Measurements from ENCODE around the gene PCDH18. TPM values are rescaled to one million over a fixed set of nuclear protein-coding genes. Genes with fewer than 3 reads are reported as not detected.

Gene PCDH18
- total and polyA plus RNA-seq, 2 donors from 2014 or later: 2.2 to 10.1 TPM

- intact Hi-C loops (cut with DNase I): no loop called here
- Histone ChIP-seq H3K36me3 (ENCODE audit: control insufficient read depth in 2 of 3, insufficient read depth in 3 of 3, low read length in 3 of 3) (no peaks in the 10 kb centered on the region), H3K9me3 (ENCODE audit: control insufficient read depth in 2 of 3, insufficient read depth in 1 of 3, low read length in 3 of 3) (no peaks in the 10 kb centered on the region), H3K27ac (ENCODE audit: low read depth in 2 of 2, low read length in 2 of 2) (no peak overlapping the region), H3K4me1 (ENCODE audit: control insufficient read depth in 2 of 3, insufficient read depth in 2 of 3, low read depth in 1 of 3, low read length in 3 of 3) (no peaks in the 10 kb centered on the region), H3K27me3 (ENCODE audit: control insufficient read depth, insufficient read depth, low read length) (no peaks in the 10 kb centered on the region), H3K9ac (ENCODE audit: low read length in 3 of 3) (no peak overlapping the region), H3K4me3 (ENCODE audit: low read length in 3 of 3) (no peak overlapping the region)
- DNase-seq (no peak), FAIRE-seq (no peak)
- no peak for TF ChIP-seq CTCF (IDR thresholded peaks at IDR 0.05; ENCODE audit: borderline replicate concordance, extremely low read depth, insufficient read depth)
These were observed 11.4 kb upstream of the PCDH18 start for GRCh38 chr4:137543648-137544047.

- Histone ChIP-seq H3K36me3 (ENCODE audit: control insufficient read depth in 2 of 3, insufficient read depth in 3 of 3, low read length in 3 of 3) (no peaks in the 10 kb centered on the region), H3K9me3 (ENCODE audit: control insufficient read depth in 2 of 3, insufficient read depth in 1 of 3, low read length in 3 of 3) (no peaks in the 10 kb centered on the region), H3K4me1 (ENCODE audit: control insufficient read depth in 2 of 3, insufficient read depth in 2 of 3, low read depth in 1 of 3, low read length in 3 of 3) (no peaks in the 10 kb centered on the region), H3K27me3 (ENCODE audit: control insufficient read depth, insufficient read depth, low read length) (no peaks in the 10 kb centered on the region), H3K4me3 (ENCODE audit: low read length in 3 of 3) (no peak overlapping the region), H3K27ac (ENCODE audit: low read depth in 2 of 2, low read length in 2 of 2) (no peak overlapping the region), H3K9ac (ENCODE audit: low read length in 3 of 3) (no peak overlapping the region)
- intact Hi-C loops (cut with DNase I): no loop called here
- DNase-seq (peak in 1 of 5 donors; percentile 61), FAIRE-seq (no peak)
- TF ChIP-seq CTCF (IDR thresholded peaks at IDR 0.05; ENCODE audit: borderline replicate concordance, extremely low read depth, insufficient read depth): no peak
These were observed 10.9 kb upstream of the PCDH18 start for GRCh38 chr4:137543198-137543597.

GRCh38 chr4:137541876-137542646 lies 9.8 kb upstream of the PCDH18 start:
- H3K9me3 ChIP-seq (ENCODE audit: control insufficient read depth in 2 of 3, insufficient read depth in 1 of 3, low read length in 3 of 3): no peaks in the 10 kb centered on the region
- DNase-seq: peak in 1 of 5 donors; percentile 20
- no peaks in the 10 kb centered on the region for H3K4me1 ChIP-seq (ENCODE audit: control insufficient read depth in 2 of 3, insufficient read depth in 2 of 3, low read depth in 1 of 3, low read length in 3 of 3)
- H3K9ac ChIP-seq (ENCODE audit: low read length in 3 of 3): no peak overlapping the region
- no peak for TF ChIP-seq CTCF (IDR thresholded peaks at IDR 0.05; ENCODE audit: borderline replicate concordance, extremely low read depth, insufficient read depth)
- intact Hi-C loops (cut with DNase I): no loop called here
- no peaks in the 10 kb centered on the region for H3K27me3 ChIP-seq (ENCODE audit: control insufficient read depth, insufficient read depth, low read length)
- no peak for FAIRE-seq
- no peaks in the 10 kb centered on the region for H3K36me3 ChIP-seq (ENCODE audit: control insufficient read depth in 2 of 3, insufficient read depth in 3 of 3, low read length in 3 of 3)
- H3K27ac ChIP-seq (ENCODE audit: low read depth in 2 of 2, low read length in 2 of 2): no peak overlapping the region
- H3K4me3 ChIP-seq (ENCODE audit: low read length in 3 of 3): peak overlapping the region in 2 of 3 donors; percentile 15 to 35

Data from kidney (tissue), 14 donors.